Neural cell (in vitro differentiated cells): ENCODE data around the gene SNX27.
"Not testable (repeated sequence)": the region's sequence is repeated elsewhere in the genome, so short reads cannot be mapped to it uniquely, and the experiment has no call there.

Source experiments
- CTCF ChIP-seq: fragments of 450-650 bp; IDR thresholded peaks from 2 replicates; pipeline ENCODE4 v1.5.1; 2014; ENCODE audit warnings: antibody characterized with exemption, mild to moderate bottlenecking, moderate library complexity; ENCODE audit not compliant: poor library complexity, severe bottlenecking
- EP300 ChIP-seq: fragments of 450-650 bp; conservative IDR thresholded peaks from 2 replicates; pipeline ENCODE4 v1.6.1; 2014; ENCODE audit warnings: antibody characterized with exemption, mild to moderate bottlenecking, moderate library complexity; ENCODE audit not compliant: poor library complexity, severe bottlenecking
- EZH2 ChIP-seq: fragments of 200-600, 300-800 bp; shearing (Covaris generic), sonication (generic); IDR thresholded peaks from 2 replicates; pipeline ENCODE4 v1.6.1; 2014; ENCODE audit warnings: antibody characterized with exemption, low read length, borderline replicate concordance, mild to moderate bottlenecking; ENCODE audit not compliant: insufficient read depth, poor library complexity, severe bottlenecking
- MXI1 ChIP-seq: fragments of 450-650 bp; conservative IDR thresholded peaks from 2 replicates; pipeline ENCODE4 v1.6.1; 2014; ENCODE audit warnings: antibody characterized with exemption, mild to moderate bottlenecking; ENCODE audit not compliant: poor library complexity, severe bottlenecking
- POLR2AphosphoS5 ChIP-seq: IDR thresholded peaks from 2 replicates; pipeline ENCODE4 v1.6.1; 2012
- RAD21 ChIP-seq: fragments of 450-650 bp; conservative IDR thresholded peaks from 2 replicates; pipeline ENCODE4 v1.6.1; 2014; ENCODE audit warnings: antibody characterized with exemption, mild to moderate bottlenecking, moderate library complexity
- REST ChIP-seq: IDR thresholded peaks from 2 replicates; pipeline ENCODE4 v1.6.1; 2012; ENCODE audit warnings: borderline replicate concordance
- SMC3 ChIP-seq: fragments of 450-650 bp; conservative IDR thresholded peaks from 2 replicates; pipeline ENCODE4 v1.6.1; 2014; ENCODE audit warnings: antibody characterized with exemption, mild to moderate bottlenecking, moderate library complexity; ENCODE audit not compliant: poor library complexity
- TAF1 ChIP-seq: IDR thresholded peaks from 2 replicates; pipeline ENCODE4 v1.6.1; 2012; ENCODE audit warnings: low read depth

GRCh38 chr1:151670036-151670675 lies 58.3 kb downstream of the SNX27 start:
- TF ChIP-seq SMC3, CTCF, EZH2, REST, EP300, POLR2AphosphoS5, RAD21, TAF1, MXI1: not testable (repeated sequence)
